GM12873 (cell line): ENCODE results near the gene NKX1-2.

Experiments
- TF ChIP-seq, protein P1 (sequence below): IDR thresholded peaks from 2 replicates; pipeline ENCODE4 v1.5.1; 2012; ENCODE audit warnings: low read depth, mild to moderate bottlenecking, moderate library complexity, low read length, control low read depth; ENCODE audit not compliant: insufficient read depth; ENCODE audit errors: missing control alignments

The NKX1-2 gene

DNA sequence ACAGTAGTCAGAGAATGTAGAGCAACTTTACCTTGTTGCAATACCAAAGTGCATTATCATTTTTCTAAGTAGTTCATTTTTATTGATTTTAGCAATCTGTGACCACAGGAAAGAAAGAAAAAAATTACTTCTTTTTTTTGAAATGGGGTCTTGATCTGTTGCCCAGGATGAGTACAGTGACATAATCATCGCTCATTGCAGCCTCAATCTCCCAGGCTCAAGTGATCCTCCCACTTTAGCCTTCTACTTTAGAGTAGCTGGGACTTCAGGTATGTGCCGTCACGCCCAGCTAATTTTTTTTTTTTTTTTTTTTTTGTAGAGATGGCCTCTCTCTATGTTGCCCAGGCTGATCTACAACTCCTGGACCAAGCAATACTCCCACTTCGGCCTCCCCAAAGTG lies 19.8 kb downstream of the NKX1-2 start:
- TF ChIP-seq, protein P1, sequence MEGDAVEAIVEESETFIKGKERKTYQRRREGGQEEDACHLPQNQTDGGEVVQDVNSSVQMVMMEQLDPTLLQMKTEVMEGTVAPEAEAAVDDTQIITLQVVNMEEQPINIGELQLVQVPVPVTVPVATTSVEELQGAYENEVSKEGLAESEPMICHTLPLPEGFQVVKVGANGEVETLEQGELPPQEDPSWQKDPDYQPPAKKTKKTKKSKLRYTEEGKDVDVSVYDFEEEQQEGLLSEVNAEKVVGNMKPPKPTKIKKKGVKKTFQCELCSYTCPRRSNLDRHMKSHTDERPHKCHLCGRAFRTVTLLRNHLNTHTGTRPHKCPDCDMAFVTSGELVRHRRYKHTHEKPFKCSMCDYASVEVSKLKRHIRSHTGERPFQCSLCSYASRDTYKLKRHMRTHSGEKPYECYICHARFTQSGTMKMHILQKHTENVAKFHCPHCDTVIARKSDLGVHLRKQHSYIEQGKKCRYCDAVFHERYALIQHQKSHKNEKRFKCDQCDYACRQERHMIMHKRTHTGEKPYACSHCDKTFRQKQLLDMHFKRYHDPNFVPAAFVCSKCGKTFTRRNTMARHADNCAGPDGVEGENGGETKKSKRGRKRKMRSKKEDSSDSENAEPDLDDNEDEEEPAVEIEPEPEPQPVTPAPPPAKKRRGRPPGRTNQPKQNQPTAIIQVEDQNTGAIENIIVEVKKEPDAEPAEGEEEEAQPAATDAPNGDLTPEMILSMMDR = no peak

DNA sequence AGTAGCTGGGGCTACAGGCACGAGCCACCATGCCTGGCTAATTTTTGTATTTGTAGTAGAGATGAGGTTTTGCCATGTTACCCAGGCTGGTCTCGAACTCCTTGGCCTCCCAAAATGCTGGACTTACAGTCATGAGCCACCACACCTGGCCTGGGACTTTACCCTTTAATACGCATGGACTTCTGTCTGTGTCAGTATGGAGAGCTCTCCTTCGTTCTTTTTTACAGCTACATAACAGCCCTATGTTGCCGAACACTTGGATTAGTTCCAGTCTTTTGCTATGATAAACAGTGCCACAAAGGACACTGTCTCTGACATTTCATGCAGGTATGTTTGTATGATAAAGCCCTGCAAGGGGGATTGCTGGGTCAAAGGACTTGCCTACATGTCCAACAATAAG lies 20.3 kb downstream of the NKX1-2 start:
- TF ChIP-seq, protein P1 = no peak

DNA sequence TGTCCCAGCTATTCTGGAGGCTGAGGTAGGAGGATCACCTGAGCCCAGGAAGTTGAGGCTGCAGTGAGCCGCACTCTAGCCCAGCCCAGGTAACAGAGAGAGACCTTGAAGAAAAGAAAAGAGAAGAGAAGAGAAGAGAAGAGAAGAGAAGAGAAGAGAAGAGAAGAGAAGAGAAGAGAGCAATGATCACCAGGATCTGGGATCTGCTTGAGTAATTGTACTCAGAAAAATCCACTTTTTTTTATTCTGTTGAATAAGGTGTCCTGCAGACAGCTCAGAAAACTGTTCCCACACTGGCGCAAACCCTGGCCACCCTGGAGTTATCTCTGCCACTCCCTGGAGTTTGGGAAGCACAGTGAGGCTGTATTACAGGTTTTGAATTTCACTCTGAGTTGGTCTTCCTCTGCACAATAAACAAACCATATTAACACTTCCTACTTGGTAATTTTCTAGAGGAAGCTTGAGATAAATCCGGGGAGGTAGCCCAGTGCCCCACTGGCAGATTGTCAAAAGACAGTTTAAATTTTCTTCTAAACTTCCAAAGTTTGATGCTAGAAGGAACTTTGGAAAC lies 21.5 kb downstream of the NKX1-2 start:
- TF ChIP-seq, protein P1 = no peak

DNA sequence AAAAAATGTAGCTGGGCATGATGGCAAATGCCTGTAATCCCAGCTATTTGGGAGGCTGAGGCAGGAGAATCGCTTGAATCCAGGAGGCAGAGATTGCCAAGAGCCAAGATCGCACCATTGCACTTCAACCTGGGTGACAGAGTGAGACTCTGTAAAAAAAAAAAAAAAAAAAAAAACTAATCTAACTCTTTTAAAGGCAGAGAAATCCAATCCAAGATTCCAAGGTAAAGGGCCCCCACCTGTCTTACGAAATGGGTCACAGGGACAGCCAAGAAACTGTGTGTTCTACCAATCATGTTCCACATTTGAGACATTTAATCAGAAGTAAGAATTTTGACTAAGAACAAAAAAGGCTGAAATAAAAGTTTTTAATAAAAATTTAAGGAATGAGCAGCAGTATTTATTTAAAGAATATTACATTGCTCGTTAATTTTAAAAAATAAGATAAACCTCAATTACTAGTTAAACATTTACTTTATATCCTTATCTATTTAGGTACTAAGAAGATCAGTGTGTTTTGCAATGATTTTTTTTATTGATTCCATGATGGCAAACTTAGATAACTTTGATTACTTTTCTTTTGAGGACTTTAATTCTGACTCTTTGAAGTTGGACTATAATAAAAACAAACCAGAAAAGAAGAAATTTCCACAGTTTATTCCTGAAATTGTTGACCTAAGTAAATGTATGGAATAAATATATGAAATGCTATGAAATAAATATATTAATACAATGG lies 24.4 kb downstream of the NKX1-2 start:
- TF ChIP-seq, protein P1 = no peak

DNA sequence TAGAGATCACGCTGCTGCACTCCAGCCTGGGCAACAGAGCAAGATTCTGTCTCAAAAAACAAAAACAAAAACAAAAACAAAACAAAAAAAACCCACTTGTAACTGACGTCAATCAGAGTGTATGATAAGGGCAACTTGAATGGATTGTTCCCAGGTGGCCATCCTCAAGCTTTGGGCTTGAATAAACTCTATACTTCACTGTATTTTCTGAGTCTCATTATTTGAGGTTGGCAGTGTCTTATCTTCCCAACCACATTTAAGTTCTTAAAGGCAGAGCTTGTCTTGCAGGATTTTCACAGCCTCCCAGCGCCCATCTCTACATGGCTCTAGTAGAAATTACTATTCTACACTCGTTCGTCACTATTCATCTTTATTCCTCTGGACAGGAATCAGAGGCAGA lies 26.0 kb downstream of the NKX1-2 start:
- TF ChIP-seq, protein P1 = no peak

DNA sequence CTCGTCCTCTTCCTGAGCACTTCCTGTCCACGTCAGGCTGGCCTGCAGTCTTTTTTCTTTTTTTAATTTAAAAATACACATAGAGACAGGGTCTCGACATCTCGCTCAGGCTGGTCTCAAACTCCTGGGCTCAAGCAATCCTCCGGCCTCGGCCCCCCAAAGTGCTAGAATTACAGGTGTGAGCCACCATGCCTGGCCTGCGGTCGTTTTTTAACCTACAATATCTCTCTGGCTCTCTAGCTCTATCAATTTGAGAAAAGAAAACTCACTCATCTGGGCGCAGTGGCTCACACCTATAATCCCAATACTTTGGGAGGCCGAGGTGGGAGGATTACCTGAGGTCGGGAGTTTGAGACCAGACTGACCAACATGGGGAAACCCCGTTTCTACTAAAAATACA lies 27.1 kb downstream of the NKX1-2 start:
- TF ChIP-seq, protein P1 = no peak

DNA sequence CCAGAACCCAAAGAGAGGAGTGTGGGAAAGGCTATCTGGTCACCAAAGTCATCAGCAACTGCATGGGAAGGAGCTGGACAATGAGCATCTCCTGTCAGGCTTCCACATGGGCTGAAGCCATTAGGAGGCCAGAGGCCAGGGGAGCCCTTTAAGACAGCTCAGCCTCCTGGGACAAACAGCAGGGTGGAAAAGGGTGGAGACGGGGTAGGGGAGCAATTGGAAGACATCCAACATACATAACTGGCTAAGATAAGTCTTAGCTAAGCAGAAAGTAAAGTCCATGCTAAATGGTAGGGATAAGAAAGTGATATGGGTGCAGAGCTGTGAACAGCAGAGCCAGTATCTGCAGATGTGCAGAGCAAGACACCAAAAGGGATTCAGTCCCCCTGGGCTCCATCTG lies 29.6 kb downstream of the NKX1-2 start:
- TF ChIP-seq, protein P1 = no peak
